Naive thymus-derived CD4-positive, alpha-beta T cell (primary cell): Measurements from ENCODE around the gene SKIC8. TPM values are rescaled to one million over a fixed set of nuclear protein-coding genes. Genes with fewer than 3 reads are reported as not detected.

Experiments used
- ATAC-seq: fragments of 150-1000 bp; cut with Tn5 transposase; 2 replicates; pipeline ENCODE4 v1.10.0; 2021; ENCODE audit warnings: mild to moderate bottlenecking, moderate library complexity
- CTCF ChIA-PET: fragments of 350-600 bp; sonication (Branson Sonifier 250); formaldehyde crosslinking; loops from one replicate; lab custom pipeline; 2021; ENCODE audit warnings: antibody characterized with exemption; lab: Charles Lee
- POLR2A ChIA-PET: fragments of 350-600 bp; sonication (Branson Sonifier 250); formaldehyde crosslinking; loops from one replicate; lab custom pipeline; 2021; ENCODE audit warnings: antibody characterized with exemption, inconsistent platforms; lab: Charles Lee
- DNase-seq, 9 donors: peaks; one replicate each; pipeline versions ENCODE4 v3.0.0 to v3.0.0-alpha.2; 2020 to 2022; ENCODE audit warnings: mixed read lengths in 1 of 9
- H3K27ac ChIP-seq: one replicate; pipeline ENCODE4 v1.7.0; 2013; ENCODE audit warnings: mild to moderate bottlenecking, low read depth, low read length, moderate library complexity
- H3K27me3 ChIP-seq, 2 donors: one replicate each; pipeline ENCODE4 v1.7.0; 2013; ENCODE audit warnings: low read length in 2 of 2, mild to moderate bottlenecking in 2 of 2, moderate library complexity in 2 of 2; ENCODE audit not compliant: control insufficient read depth in 2 of 2, insufficient read depth in 2 of 2
- H3K36me3 ChIP-seq, 3 experiments: 1 replicate in 2 of 3; 2 replicates in 1 of 3; pipeline ENCODE4 v1.7.0; 2013; ENCODE audit warnings: low read length in 3 of 3, mild to moderate bottlenecking in 3 of 3, moderate library complexity in 1 of 3; ENCODE audit not compliant: insufficient read depth in 3 of 3, control insufficient read depth in 2 of 3
- H3K4me1 ChIP-seq, 2 donors: one replicate each; pipeline ENCODE4 v1.7.0; 2013; ENCODE audit warnings: low read length in 2 of 2, mild to moderate bottlenecking in 2 of 2, moderate library complexity in 1 of 2; ENCODE audit not compliant: control insufficient read depth in 2 of 2, insufficient read depth in 2 of 2
- H3K4me3 ChIP-seq: 2 replicates; pipeline ENCODE4 v1.7.0; 2013; ENCODE audit warnings: mild to moderate bottlenecking, low read length
- H3K9me3 ChIP-seq, 3 experiments: 1 replicate in 2 of 3; 2 replicates in 1 of 3; pipeline ENCODE4 v1.7.0; 2013; ENCODE audit warnings: low read length in 3 of 3; ENCODE audit not compliant: control insufficient read depth in 2 of 3
- H3K27ac Mint-ChIP-seq, 9 donors: one replicate each; pipeline ENCODE4 v1.8.0; 2020 to 2022; ENCODE audit warnings: mixed read lengths in 9 of 9, mild to moderate bottlenecking in 8 of 9, moderate library complexity in 5 of 9, inconsistent platforms in 2 of 9
- H3K27me3 Mint-ChIP-seq, 5 donors: one replicate each; pipeline ENCODE4 v1.8.0; 2021 to 2022; ENCODE audit warnings: mixed read lengths in 5 of 5, mild to moderate bottlenecking in 1 of 5
- H3K36me3 Mint-ChIP-seq, 5 donors: one replicate each; pipeline ENCODE4 v1.8.0; 2020 to 2022; ENCODE audit warnings: mixed read lengths in 5 of 5, mild to moderate bottlenecking in 3 of 5, inconsistent platforms in 1 of 5
- H3K4me1 Mint-ChIP-seq, 7 donors: one replicate each; pipeline ENCODE4 v1.8.0; 2020 to 2022; ENCODE audit warnings: mixed read lengths in 7 of 7, mild to moderate bottlenecking in 3 of 7, inconsistent platforms in 1 of 7
- H3K4me3 Mint-ChIP-seq, 10 donors: one replicate each; pipeline ENCODE4 v1.8.0; 2020 to 2022; ENCODE audit warnings: mild to moderate bottlenecking in 10 of 10, mixed read lengths in 10 of 10, moderate library complexity in 6 of 10, inconsistent platforms in 2 of 10
- H3K9me3 Mint-ChIP-seq, 11 donors: one replicate each; pipeline ENCODE4 v1.8.0; 2020 to 2022; ENCODE audit warnings: mixed read lengths in 11 of 11, mild to moderate bottlenecking in 4 of 11, inconsistent platforms in 1 of 11, moderate library complexity in 1 of 11
- intact Hi-C, 2 donors: fragments of 100-400 bp; cut with micrococcal nuclease; formaldehyde crosslinking; loops; one replicate each; pipeline ENCODE4 v1.15.1; 2023
- polyA plus RNA-seq, 2 donors: library from polyadenylated mRNA; unstranded; fragments of 300-500 nt; fragmentation: Illumina TruSeq; gene quantifications; one replicate each; pipeline ENCODE4 v1.2.3, GENCODE V29; 2021
- total RNA-seq, 6 experiments: library from RNA in 5 of 6; stranded (reverse) in 5 of 6; gene quantifications; 1 replicate in 5 of 6; 2 replicates in 1 of 6; pipeline ENCODE4 v1.2.3 and lab custom pipeline; 2021 to 2026

SKIC8 gene
- total RNA-seq (10 to 100 TPM; 26.7 to 48.7 (median 43.6) TPM), polyA plus RNA-seq (10 to 100 TPM; 95.1 to 95.8 TPM), total RNA-seq (lab: John Stamatoyannopoulos, UW) (23.8 reads per million, percentile 54 among the genes with 10 or more reads in this experiment)

GRCh38 chr15:78299101-78299930, at the start of gene SKIC8:
SKIC8 (minus strand) TSS chr15:78299609; CDS start chr15:78295686, 3,923 bp downstream.
- Mint-ChIP-seq H3K4me3 (peak within 1 kb of the TSS; percentile 94 to 99 (median 97)), H3K4me1 (peaks cover 12 to 41% (median 31%) of the 10 kb centered on the region in 7 donors), H3K27me3 (no peaks in the 10 kb centered on the region), H3K27ac (peak within 1 kb of the TSS; percentile 89 to 97 (median 94)), H3K9me3 (no peaks in the 10 kb centered on the region), H3K36me3 (peaks cover 0 to 10% (median 0%) of the 10 kb centered on the region in 5 donors)
- Histone ChIP-seq H3K27me3 (no peaks in the 10 kb centered on the region), H3K9me3 (no peaks in the 10 kb centered on the region), H3K27ac (peak within 1 kb of the TSS; percentile 80), H3K4me1 (peaks cover 8 to 15% of the 10 kb centered on the region in 2 donors), H3K36me3 (peaks cover 0 to 6% (median 0%) of the 10 kb centered on the region in 3 experiments), H3K4me3 (peak within 1 kb of the TSS; percentile 88)
- DNase-seq, result peak; percentile 84 to 92 (median 91)
- ChIA-PET POLR2A (interaction anchor here (0.6 to 3.0 kb wide), 15 partner anchors 8 to 575 kb away, joined by 3 to 44 read pairs (median 4); partner anchors contain the start of genes CIB2, DNAJA4, IREB2 and PSMA4), CTCF (interaction anchor here (1.0 to 1.2 kb wide), 2 partner anchors 34 to 37 kb away, joined by 3 to 4 read pairs; no protein-coding TSS in a partner anchor)
- intact Hi-C loops, result loop anchor here (1.0 to 2.0 kb wide), 7 partner anchors 34 to 573 kb away; partner anchors contain the start of genes IDH3A (in 2 of the 2), IREB2 (in 2 of the 2), DNAJA4 (in 1 of the 2) and MORF4L1 (in 1 of the 2)
- peak; percentile 99 for ATAC-seq

- Histone ChIP-seq H3K36me3 (no peaks in the 10 kb centered on the region), H3K27ac (no peak overlapping the region), H3K9me3 (no peaks in the 10 kb centered on the region), H3K27me3 (peaks cover 0 to 3% of the 10 kb centered on the region in 2 donors), H3K4me1 (peaks cover 0 to 2% of the 10 kb centered on the region in 2 donors), H3K4me3 (no peak overlapping the region)
- no peak overlapping the region for H3K4me3 Mint-ChIP-seq
- intact Hi-C loops, result no loop called here
- H3K27ac Mint-ChIP-seq, result no peak overlapping the region
- POLR2A ChIA-PET, result no interaction called here
- ATAC-seq, result no peak
- no peaks in the 10 kb centered on the region for H3K4me1 Mint-ChIP-seq
- CTCF ChIA-PET, result no interaction called here
- H3K27me3 Mint-ChIP-seq, result peaks cover 6 to 32% (median 12%) of the 10 kb centered on the region in 5 donors
- peaks cover 0 to 2% (median 0%) of the 10 kb centered on the region in 11 donors for H3K9me3 Mint-ChIP-seq
- DNase-seq, result no peak
- no peaks in the 10 kb centered on the region for H3K36me3 Mint-ChIP-seq
Observed at GRCh38 chr15:78347586-78348543, 48.5 kb upstream of the SKIC8 start.

DNA sequence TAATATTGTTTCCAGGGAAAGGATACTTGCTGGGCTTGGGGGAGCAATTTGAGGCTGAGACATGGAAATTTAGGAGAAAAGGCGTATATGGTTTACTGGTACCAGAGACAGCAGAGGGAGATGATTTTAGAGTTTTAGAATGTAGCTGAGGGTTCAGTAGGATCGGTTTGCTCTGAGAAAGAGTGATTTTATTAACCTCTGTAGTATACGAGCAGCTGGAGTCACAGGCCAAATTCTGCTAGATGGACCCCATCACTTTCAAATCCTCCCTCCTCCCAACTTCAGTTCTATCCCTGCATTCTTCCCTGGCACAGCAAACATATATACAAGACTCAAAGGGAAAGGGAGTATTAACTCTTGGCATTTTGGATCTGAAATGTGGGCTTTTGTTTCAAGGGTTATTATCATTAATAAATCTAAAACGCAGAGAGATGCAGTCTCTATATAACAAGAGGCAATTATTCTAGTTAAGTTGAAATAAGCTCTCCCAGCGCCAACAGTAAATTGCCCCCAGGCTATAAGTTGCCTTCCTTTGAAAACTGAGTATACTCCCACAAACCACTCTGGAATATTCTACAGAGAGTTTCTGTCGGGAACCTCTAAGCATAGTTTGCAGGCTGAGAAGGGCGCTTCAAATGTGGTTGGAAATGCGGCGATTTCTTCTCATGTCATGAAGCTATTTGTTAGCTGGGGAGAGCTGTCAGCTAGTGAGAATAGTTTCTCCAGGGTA, 46.2 kb upstream of the SKIC8 start:
- Histone ChIP-seq H3K4me1 (no peaks in the 10 kb centered on the region), H3K4me3 (no peak overlapping the region), H3K36me3 (no peaks in the 10 kb centered on the region), H3K27me3 (peaks cover 0 to 7% of the 10 kb centered on the region in 2 donors), H3K9me3 (no peaks in the 10 kb centered on the region), H3K27ac (no peak overlapping the region)
- Mint-ChIP-seq H3K4me1 (no peaks in the 10 kb centered on the region), H3K36me3 (no peaks in the 10 kb centered on the region), H3K9me3 (no peaks in the 10 kb centered on the region), H3K4me3 (no peak overlapping the region), H3K27me3 (peaks cover 16 to 54% (median 25%) of the 10 kb centered on the region in 5 donors), H3K27ac (no peak overlapping the region)
- ChIA-PET CTCF (no interaction called here), POLR2A (no interaction called here)
- no peak for DNase-seq
- ATAC-seq, result no peak
- intact Hi-C loops, result no loop called here

- peaks cover 28 to 72% (median 40%) of the 10 kb centered on the region in 5 donors for H3K27me3 Mint-ChIP-seq
- CTCF ChIA-PET, result no interaction called here
- no peaks in the 10 kb centered on the region for H3K36me3 Mint-ChIP-seq
- H3K4me1 Mint-ChIP-seq, result peaks cover 0 to 9% (median 4%) of the 10 kb centered on the region in 7 donors
- no peak overlapping the region for H3K27ac ChIP-seq
- H3K9me3 ChIP-seq, result no peaks in the 10 kb centered on the region
- peaks cover 0 to 13% of the 10 kb centered on the region in 2 donors for H3K27me3 ChIP-seq
- DNase-seq (no peak), ATAC-seq (no peak)
- no peak overlapping the region for H3K4me3 ChIP-seq
- no peaks in the 10 kb centered on the region for H3K4me1 ChIP-seq
- H3K27ac Mint-ChIP-seq, result no peak overlapping the region
- intact Hi-C loops, result no loop called here
- no peaks in the 10 kb centered on the region for H3K9me3 Mint-ChIP-seq
- H3K4me3 Mint-ChIP-seq, result no peak overlapping the region
- H3K36me3 ChIP-seq, result no peaks in the 10 kb centered on the region
- POLR2A ChIA-PET, result no interaction called here
Observed at GRCh38 chr15:78343276-78344060, 44.1 kb upstream of the SKIC8 start.

DNA sequence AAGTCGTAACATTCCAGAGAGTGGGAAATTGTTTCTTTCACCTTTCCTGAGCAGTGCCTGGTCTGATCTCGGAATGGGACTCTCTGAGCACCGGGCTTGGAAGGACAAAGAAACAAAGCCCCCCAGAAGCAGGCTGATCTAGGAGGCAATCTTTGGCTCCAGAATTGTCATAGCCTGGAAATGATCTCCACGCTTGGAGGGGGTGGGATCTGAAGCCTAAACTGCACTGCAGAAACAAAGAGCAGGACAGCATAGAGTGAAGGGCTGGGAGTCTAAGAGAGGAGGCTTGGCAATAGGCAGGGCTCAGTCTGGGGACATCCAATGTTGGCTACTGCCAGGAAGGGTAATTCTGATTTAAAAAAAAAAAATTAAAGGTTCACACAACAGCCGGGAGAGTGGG, 42.6 kb upstream of the SKIC8 start:
- no peak for DNase-seq
- H3K36me3 Mint-ChIP-seq, result no peaks in the 10 kb centered on the region
- intact Hi-C loops, result no loop called here
- peaks cover 0 to 9% (median 4%) of the 10 kb centered on the region in 7 donors for H3K4me1 Mint-ChIP-seq
- no peak overlapping the region for H3K4me3 Mint-ChIP-seq
- Histone ChIP-seq H3K4me3 (no peak overlapping the region), H3K36me3 (no peaks in the 10 kb centered on the region), H3K4me1 (no peaks in the 10 kb centered on the region), H3K27ac (no peak overlapping the region), H3K9me3 (no peaks in the 10 kb centered on the region), H3K27me3 (peaks cover 0 to 10% of the 10 kb centered on the region in 2 donors)
- peaks cover 29 to 76% (median 47%) of the 10 kb centered on the region in 5 donors for H3K27me3 Mint-ChIP-seq
- no peak for ATAC-seq
- H3K27ac Mint-ChIP-seq, result no peak overlapping the region
- POLR2A ChIA-PET, result no interaction called here
- peaks cover 0 to 2% (median 0%) of the 10 kb centered on the region in 11 donors for H3K9me3 Mint-ChIP-seq
- CTCF ChIA-PET, result no interaction called here
